GM18519 (cell line): Measurements from ENCODE around the gene ATG10.
"Not testable (repeated sequence)": the region's sequence is repeated elsewhere in the genome, so short reads cannot be mapped to it uniquely, and the experiment has no call there.

ENCODE experiments used
- ATAC-seq: cut with Tn5 transposase; IDR thresholded peaks from one replicate; pipeline ENCODE4 v1.9.1; 2021; ENCODE audit warnings: mild to moderate bottlenecking, moderate library complexity; ENCODE audit not compliant: unreplicated experiment, low FRiP score

Gene ATG10

GRCh38 chr5:82109013-82109412 is 137.2 kb downstream of the ATG10 start:
- ATAC-seq = no peak

- not testable (repeated sequence) for ATAC-seq
These were observed 138.1 kb downstream of the ATG10 start for GRCh38 chr5:82109915-82110314.

GRCh38 chr5:82111191-82111590 is 139.4 kb downstream of the ATG10 start:
- no peak for ATAC-seq

- ATAC-seq = no peak
These were observed 144.0 kb downstream of the ATG10 start for GRCh38 chr5:82115858-82116257.

- no peak for ATAC-seq
These were observed 148.1 kb downstream of the ATG10 start for GRCh38 chr5:82119889-82120288.

GRCh38 chr5:82129723-82130285 is 158.0 kb downstream of the ATG10 start:
- no peak for ATAC-seq

- no peak for ATAC-seq
These were observed 158.8 kb downstream of the ATG10 start for GRCh38 chr5:82130602-82131001.

- no peak for ATAC-seq
These were observed 165.4 kb downstream of the ATG10 start for GRCh38 chr5:82137205-82137604.

- not testable (repeated sequence) for ATAC-seq
These were observed 168.0 kb downstream of the ATG10 start for GRCh38 chr5:82139837-82140236.

- no peak for ATAC-seq
These were observed 170.5 kb downstream of the ATG10 start for GRCh38 chr5:82142217-82142841.

GRCh38 chr5:82142928-82143577 is 171.2 kb downstream of the ATG10 start:
- no peak for ATAC-seq

GRCh38 chr5:82147860-82148573 is 176.2 kb downstream of the ATG10 start:
- no peak for ATAC-seq

GRCh38 chr5:82149434-82149833 is 177.6 kb downstream of the ATG10 start:
- no peak for ATAC-seq

- ATAC-seq = no peak
These were observed 178.7 kb downstream of the ATG10 start for GRCh38 chr5:82150559-82150958.

GRCh38 chr5:82151204-82151603 is 179.4 kb downstream of the ATG10 start:
- ATAC-seq = no peak

GRCh38 chr5:82151662-82152061 is 179.8 kb downstream of the ATG10 start:
- ATAC-seq = no peak

- no peak for ATAC-seq
These were observed 181.2 kb downstream of the ATG10 start for GRCh38 chr5:82152978-82153481.

- no peak for ATAC-seq
These were observed 183.0 kb downstream of the ATG10 start for GRCh38 chr5:82154776-82155175.

- no peak for ATAC-seq
These were observed 183.5 kb downstream of the ATG10 start for GRCh38 chr5:82155305-82155704.

- ATAC-seq = no peak
These were observed 185.1 kb downstream of the ATG10 start for GRCh38 chr5:82156874-82157273.

GRCh38 chr5:82158755-82159413 is 187.1 kb downstream of the ATG10 start:
- no peak for ATAC-seq
